Stimulated activated naive CD8-positive, alpha-beta T cell treated with anti-CD3 and anti-CD28 coated beads, Interleukin-15, Interleukin-2, amounts not matched to agents 100 U/mL and 50 U/mL, for 24 hours (primary cell): ENCODE measurements around the gene ANKRD49.

ENCODE experiments used
- ATAC-seq: fragments of 150-1000 bp; cut with Tn5 transposase; one replicate; pipeline ENCODE4 v1.10.0; 2021
- DNase-seq: peaks from one replicate; pipeline ENCODE4 v3.0.0; 2021

The ANKRD49 gene

DNA sequence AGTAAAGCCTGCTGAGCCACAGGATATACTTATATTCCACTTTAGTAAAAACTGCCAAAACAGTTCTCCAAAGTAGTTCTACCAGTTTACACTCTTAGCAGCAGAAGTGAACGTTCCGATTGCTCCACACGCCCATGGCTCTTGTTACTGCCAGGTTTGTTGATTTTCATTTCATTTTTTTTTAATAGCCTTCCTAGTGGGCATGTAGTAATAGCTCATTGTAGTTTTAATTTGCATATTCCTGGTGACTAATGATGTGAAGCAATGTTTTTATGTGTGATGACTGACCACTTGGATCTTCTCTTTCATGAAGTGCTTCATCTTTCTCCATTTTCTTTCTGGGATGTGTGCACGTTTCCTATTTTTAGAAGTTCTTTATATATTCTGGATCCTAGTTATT lies 13.7 kb downstream of the ANKRD49 start:
- no peak for DNase-seq
- no peak for ATAC-seq

GRCh38 chr11:94511932-94512781 lies 18.4 kb downstream of the ANKRD49 start, which contains the start of gene C11orf97:
C11orf97 (plus strand) TSS chr11:94512461; CDS start chr11:94512529, 68 bp downstream.
- peak; percentile 92 for ATAC-seq

DNA sequence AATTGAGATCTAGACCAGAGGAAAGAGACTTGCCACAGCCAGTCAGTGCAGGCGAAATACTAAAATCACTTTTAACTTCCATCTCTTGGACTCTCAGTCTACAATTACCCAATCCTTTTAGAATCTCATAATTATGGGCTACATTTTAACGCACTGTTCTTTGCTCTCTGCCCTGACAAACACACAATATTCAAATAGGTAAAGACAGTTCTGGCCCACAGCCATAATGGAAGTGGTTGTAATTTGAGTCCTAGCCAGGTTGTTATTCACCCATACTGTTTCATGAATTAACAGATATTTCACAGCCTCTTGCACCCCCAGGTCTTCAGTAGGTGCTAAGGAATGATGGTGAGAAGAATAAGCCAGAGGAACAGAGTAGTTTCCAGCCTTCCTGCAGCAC lies 19.3 kb downstream of the ANKRD49 start:
- DNase-seq (no peak), ATAC-seq (no peak)

More at GRCh38 chr11:94511932-94512781, 18.4 kb downstream of the ANKRD49 start, which contains the start of gene C11orf97:
- DNase-seq, result peak; percentile 63

- ATAC-seq, result no peak
- no peak for DNase-seq
These were observed 21.6 kb downstream of the ANKRD49 start for GRCh38 chr11:94515398-94515797.

- ATAC-seq (no peak), DNase-seq (no peak)
These were observed 22.9 kb downstream of the ANKRD49 start for GRCh38 chr11:94516725-94517124.

DNA sequence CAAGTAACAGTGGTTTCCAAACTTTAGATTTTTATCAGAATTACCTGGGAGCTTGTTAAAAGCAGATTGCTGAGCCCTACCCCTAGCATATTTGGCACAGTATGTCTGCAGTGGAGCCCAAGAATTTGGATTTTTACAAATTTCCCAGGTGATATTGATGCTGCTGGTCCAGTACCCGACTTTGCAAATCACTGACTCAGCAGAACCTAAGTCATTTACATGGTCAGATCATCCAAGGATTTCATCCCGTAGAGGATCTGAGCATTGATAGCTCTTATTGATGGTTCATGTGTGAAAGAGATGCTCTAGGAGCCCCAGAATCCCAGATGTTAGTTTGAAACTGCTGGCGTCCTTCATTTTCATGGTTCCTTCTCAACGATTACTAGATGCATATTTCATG lies 24.5 kb downstream of the ANKRD49 start:
- DNase-seq, result no peak
- ATAC-seq, result no peak

GRCh38 chr11:94519478-94520084 lies 25.8 kb downstream of the ANKRD49 start:
- ATAC-seq (peak; percentile 40), DNase-seq (no peak)

DNA sequence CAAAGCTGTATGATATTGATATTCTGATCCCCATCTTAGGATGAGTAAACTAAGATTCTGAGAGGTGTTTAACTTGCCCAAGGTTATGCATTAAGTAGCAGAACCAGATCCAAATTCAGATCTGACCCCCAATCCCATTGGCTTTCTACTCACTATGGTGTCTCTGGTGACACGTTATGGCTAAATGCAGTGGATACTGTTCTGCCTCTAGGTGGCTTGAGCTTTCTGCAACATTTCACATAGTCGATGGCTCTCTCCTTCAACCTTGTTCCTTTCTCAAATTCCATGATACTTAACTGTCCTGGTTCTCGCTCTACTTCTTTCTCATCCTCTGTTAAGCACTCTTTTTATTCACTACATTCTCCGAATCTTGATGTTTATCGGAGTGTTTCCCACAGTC lies 27.9 kb downstream of the ANKRD49 start:
- no peak for DNase-seq
- no peak for ATAC-seq

DNA sequence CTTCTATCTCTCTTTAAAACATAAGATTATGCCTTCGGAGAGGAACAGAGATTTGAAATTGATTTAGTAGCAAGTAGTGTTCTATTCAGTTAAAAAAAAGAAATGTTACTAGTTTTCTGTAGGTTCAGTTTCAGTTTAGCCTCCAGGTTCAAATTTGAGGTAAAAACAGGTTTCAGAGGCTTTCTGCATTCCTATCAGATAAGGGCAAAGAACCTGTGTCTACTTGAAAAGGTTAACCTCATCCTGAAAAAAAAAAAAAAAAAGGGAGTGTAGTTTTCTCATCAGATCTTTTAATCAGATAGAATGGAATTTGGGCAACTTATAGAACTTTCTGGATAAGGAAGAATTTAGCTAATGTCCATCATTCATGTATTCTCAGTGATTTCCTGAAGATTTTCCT lies 30.6 kb downstream of the ANKRD49 start:
- DNase-seq (no peak), ATAC-seq (no peak)

- DNase-seq, result no peak
- no peak for ATAC-seq
These were observed 32.0 kb downstream of the ANKRD49 start for GRCh38 chr11:94525546-94526324.

DNA sequence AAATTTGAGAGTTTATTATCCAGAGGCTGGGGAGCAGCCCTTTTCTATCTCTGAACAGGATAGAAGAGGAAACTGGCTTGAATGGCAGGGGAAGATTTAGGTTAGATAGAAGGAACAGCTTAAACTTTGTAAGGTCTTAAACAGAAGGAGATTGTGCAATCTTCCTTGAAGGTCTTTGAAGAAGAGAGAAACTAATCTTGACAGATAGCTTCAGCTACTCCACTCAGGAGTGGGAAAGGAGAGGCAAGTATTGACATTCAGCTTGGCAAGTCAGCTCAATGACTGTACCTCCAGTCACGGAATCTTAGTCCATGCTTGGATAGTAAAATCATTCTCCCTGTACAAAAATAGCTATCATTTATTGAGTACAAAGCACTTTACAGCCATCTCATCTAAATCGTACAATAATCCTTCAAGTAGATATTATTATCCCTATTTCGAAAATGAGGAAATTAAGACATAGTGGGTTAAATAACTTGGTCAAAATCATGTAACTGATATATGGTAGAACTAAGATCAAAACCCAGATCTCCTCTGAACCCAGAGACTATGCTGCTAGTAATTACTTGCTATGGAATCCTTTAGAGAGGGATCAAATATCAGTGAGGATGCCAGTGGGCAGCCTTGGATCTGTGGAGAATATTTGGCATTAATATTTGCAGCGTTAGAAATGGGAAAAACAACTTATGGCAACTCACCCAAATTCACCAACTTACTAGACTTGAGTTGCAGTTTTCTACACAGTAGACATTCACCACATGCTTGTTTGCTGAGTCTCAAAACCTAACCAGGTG lies 33.1 kb downstream of the ANKRD49 start:
- ATAC-seq (no peak), DNase-seq (no peak)

- ATAC-seq, result no peak
These were observed 34.8 kb downstream of the ANKRD49 start for GRCh38 chr11:94528551-94528950.

DNA sequence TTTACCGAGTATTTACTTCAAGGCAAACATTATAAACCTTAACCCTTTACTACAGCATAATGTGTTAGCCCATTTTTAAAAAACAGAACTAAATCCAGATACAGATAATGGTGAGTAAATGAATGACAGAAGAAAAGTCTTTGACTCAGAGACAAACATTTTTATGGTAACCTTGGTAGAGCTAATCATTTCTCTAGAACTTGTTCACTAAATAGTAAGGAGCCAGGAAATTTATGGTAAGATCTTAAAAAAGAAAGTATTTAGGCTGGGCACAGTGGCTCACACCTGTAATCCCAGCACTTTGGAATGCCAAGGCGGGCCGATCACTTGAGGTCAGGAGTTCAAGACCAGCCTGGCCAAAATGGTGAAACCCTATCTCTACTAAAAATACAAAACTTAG lies 38.4 kb downstream of the ANKRD49 start:
- ATAC-seq, result no peak
- no peak for DNase-seq

More at GRCh38 chr11:94528551-94528950, 34.8 kb downstream of the ANKRD49 start:
- no peak for DNase-seq

GRCh38 chr11:94533206-94533605 lies 39.4 kb downstream of the ANKRD49 start:
- DNase-seq (no peak), ATAC-seq (no peak)

DNA sequence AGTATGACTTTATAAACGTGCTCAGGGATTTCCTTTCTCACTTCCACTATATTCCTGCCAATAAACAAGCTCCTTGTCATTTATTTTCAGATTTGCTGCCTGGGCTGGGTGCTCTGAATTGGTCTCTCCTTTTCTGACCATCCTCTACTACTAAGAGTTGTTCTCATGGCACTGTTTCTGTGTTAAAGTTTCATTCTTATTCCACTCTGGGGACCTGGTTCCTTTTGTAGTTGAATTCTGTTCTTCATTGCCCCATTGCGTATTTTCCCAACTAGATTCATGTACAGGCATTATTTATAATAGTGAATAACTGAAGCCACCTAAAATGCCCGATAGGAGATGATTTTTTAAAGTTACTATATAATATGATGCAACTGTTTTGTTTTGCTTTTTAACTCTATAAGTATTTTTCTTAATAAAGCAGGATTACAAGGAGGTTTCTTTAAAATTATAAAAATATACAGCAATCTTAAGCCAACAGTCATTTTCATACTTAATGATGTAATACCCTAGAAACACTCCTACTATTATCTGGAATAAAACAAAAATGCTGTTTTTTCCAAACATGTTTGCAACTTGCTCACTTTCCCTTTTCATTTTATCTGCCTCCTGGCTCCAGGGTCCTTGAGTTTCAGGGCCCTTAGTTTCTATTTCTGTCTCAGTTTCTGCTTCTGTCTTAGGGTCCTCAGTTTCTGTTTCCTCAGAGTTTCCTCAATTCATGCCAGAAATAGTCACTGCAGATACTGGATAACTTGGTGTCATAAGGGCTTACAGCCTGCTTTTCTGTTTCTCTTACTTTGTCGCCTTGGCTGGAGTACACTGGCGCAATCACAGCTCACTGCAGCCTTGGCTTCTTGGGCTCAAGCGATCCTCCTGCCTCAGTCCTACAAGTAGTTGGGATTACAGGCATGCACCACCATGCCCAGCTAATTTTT lies 40.2 kb downstream of the ANKRD49 start:
- DNase-seq (no peak), ATAC-seq (no peak)

DNA sequence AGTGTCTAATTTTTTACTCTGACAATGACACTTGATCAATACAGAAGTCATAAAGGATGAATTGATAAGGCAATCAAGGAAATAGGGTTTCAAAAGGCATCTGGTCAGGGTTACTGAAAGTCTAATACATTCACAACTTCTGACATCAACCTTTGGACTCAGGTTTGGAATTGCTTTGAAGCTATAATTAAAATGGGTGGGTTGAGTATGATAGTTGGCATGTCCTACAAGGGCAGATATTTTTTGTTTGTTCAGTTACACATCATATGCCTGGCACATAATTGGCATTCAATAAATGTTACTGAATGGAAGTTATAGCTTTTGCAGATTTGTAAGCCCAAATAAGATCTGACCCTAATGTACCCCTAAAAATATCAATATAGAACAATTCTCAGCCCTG lies 42.6 kb downstream of the ANKRD49 start:
- DNase-seq (no peak), ATAC-seq (no peak)

- ATAC-seq, result no peak
- DNase-seq, result no peak
These were observed 43.3 kb downstream of the ANKRD49 start for GRCh38 chr11:94537031-94537600.

- DNase-seq, result no peak
- ATAC-seq, result no peak
These were observed 45.6 kb downstream of the ANKRD49 start for GRCh38 chr11:94539420-94539819.

- DNase-seq (peak; percentile 81), ATAC-seq (peak; percentile 91)
These were observed 50.2 kb downstream of the ANKRD49 start, which contains the start of gene FUT4 for GRCh38 chr11:94543695-94544645. FUT4 (plus strand) TSS chr11:94543921; CDS start chr11:94544134, 213 bp downstream.
